Brain microvascular endothelial cell (primary cell): Measurements from ENCODE around the gene BRCC3.

Source experiments
- DNase-seq: peaks from one replicate; pipeline ENCODE4 v3.0.0-alpha.2; 2020
- H3K27ac ChIP-seq: fragments of 250-450 bp; sonication (Bioruptor Pico); 2 replicates; pipeline ENCODE4 v1.5.1; 2020; ENCODE audit warnings: mild to moderate bottlenecking, moderate library complexity
- H3K27me3 ChIP-seq: fragments of 250-450 bp; sonication (Bioruptor Pico); replicated peaks from 2 replicates; pipeline ENCODE4 v1.5.1; 2020; ENCODE audit warnings: mild to moderate bottlenecking
- H3K36me3 ChIP-seq: fragments of 250-450 bp; sonication (Bioruptor Pico); replicated peaks from 2 replicates; pipeline ENCODE4 v1.5.1; 2020; ENCODE audit warnings: mild to moderate bottlenecking
- H3K4me3 ChIP-seq: 2 replicates; pipeline ENCODE4 v1.5.1; 2011; ENCODE audit warnings: low read depth, mild to moderate bottlenecking, control low read depth, low read length, moderate library complexity
- in situ Hi-C: cut with HindIII; loops from 2 replicates; pipeline ENCODE4 v1.10.0; 2017; ENCODE audit warnings: low sequenced_read_pairs, low pct_ligation_motif_present
- TF ChIP-seq, protein P1 (sequence below): IDR thresholded peaks from 2 replicates; pipeline ENCODE4 v1.5.1; 2011; ENCODE audit warnings: low read depth, mild to moderate bottlenecking, moderate library complexity, low read length, control low read depth, inconsistent platforms; ENCODE audit errors: missing control alignments

Gene BRCC3

DNA sequence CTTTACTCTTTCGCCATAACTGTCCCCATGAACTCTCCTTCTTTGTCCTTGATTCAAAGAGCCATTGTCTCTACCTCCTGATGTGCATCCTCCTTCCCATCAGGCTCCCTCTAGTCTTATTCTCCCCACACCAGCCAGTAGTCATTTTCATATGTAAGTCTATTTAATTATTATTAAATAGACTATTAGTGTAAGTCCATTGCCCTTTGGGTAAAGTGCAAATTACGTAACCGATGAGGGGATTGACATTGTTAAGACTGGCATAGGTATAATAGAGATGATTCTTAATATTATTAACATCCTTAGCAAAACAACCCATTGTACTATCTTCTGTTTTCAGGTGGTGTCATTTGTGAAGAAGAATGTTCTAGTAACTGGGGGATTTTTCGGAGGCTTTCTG is 17.1 kb upstream of the BRCC3 start:
- H3K27me3 ChIP-seq = no peaks in the 10 kb centered on the region
- no peaks in the 10 kb centered on the region for H3K36me3 ChIP-seq
- in situ Hi-C loops = no loop called here
- no peak for DNase-seq
- H3K4me3 ChIP-seq = no peak overlapping the region
- TF ChIP-seq, protein P1, sequence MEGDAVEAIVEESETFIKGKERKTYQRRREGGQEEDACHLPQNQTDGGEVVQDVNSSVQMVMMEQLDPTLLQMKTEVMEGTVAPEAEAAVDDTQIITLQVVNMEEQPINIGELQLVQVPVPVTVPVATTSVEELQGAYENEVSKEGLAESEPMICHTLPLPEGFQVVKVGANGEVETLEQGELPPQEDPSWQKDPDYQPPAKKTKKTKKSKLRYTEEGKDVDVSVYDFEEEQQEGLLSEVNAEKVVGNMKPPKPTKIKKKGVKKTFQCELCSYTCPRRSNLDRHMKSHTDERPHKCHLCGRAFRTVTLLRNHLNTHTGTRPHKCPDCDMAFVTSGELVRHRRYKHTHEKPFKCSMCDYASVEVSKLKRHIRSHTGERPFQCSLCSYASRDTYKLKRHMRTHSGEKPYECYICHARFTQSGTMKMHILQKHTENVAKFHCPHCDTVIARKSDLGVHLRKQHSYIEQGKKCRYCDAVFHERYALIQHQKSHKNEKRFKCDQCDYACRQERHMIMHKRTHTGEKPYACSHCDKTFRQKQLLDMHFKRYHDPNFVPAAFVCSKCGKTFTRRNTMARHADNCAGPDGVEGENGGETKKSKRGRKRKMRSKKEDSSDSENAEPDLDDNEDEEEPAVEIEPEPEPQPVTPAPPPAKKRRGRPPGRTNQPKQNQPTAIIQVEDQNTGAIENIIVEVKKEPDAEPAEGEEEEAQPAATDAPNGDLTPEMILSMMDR = no peak
- H3K27ac ChIP-seq = no peak overlapping the region

GRCh38 chrX:155055494-155055893 is 15.8 kb upstream of the BRCC3 start:
- in situ Hi-C loops = no loop called here
- Histone ChIP-seq H3K27ac (no peak overlapping the region), H3K36me3 (no peaks in the 10 kb centered on the region), H3K4me3 (no peak overlapping the region), H3K27me3 (no peaks in the 10 kb centered on the region)
- no peak for DNase-seq
- TF ChIP-seq, protein P1 = no peak

GRCh38 chrX:155056471-155056870 is 14.8 kb upstream of the BRCC3 start:
- Histone ChIP-seq H3K36me3 (no peaks in the 10 kb centered on the region), H3K27me3 (no peaks in the 10 kb centered on the region), H3K4me3 (no peak overlapping the region), H3K27ac (no peak overlapping the region)
- no peak for DNase-seq
- TF ChIP-seq, protein P1 = no peak
- in situ Hi-C loops = no loop called here

DNA sequence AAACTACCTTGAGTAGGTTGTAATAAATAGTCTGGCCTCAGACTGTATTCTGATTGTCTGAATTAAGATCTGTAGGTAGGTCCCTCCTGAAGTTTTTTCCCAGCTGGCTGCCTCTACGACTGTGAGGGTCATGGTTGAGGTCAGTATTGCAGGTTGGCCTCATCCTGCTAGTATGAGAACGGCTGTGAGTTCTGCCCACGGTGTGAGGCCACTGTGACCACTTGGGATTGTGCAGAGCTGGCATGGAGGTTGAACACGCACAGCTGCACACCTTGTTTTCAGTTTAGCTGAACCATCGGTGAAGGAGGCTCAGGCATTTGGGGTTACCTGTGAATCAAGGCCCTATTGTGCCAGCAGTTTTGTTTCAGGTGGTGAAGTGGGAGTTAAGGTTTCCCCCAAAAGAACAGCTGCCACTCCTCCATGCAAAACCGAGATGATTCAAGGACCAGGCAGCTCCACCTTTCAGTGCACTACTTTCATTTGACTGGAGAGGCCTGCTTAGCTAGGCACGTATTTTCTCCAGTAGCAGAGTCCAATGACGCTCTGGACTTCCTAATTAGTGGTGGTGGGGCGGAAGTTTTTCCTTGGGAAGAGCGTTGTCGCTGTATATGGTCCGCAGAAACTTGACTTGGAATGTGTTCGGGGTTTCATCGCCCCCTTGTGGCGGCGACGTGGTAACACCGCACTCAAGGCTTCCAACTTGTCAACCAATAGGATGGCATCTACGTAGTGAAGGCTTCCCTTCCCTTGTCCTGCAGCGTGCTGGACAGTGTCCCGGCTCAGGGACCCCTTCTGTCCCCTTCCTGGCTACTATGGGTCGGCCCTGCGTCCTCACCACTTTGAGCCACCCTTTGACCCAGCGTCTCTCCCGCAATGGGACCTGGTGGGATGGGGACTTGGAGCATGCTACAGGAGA is 14.2 kb upstream of the BRCC3 start:
- DNase-seq = peak; percentile 45
- peak overlapping the region; percentile 29 for H3K4me3 ChIP-seq
- H3K36me3 ChIP-seq = no peaks in the 10 kb centered on the region
- in situ Hi-C loops = no loop called here
- H3K27me3 ChIP-seq = no peaks in the 10 kb centered on the region
- TF ChIP-seq, protein P1 = peak; percentile 78
- H3K27ac ChIP-seq = no peak overlapping the region

DNA sequence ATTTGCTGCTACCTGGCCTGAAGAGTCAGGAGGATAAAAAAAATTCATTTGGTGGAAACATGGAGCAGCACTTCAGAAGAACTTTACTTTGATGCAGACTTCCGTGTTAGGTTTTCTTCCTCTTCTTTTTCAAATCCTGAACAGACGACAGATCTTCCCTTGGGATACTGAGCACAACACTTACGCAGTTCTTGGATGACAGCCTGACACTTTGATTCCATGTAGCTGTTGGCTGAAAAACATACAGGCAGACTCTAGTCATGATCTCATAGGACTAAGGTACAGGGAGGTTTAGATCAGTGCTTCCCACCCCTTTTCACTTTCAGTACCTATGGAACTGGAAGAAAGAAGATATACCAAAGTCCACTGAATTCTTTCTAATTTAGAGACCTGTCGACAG is 9.5 kb upstream of the BRCC3 start:
- no peak overlapping the region for H3K4me3 ChIP-seq
- H3K36me3 ChIP-seq = no peaks in the 10 kb centered on the region
- no peak overlapping the region for H3K27ac ChIP-seq
- in situ Hi-C loops = no loop called here
- TF ChIP-seq, protein P1 = no peak
- no peak for DNase-seq
- no peaks in the 10 kb centered on the region for H3K27me3 ChIP-seq
